Activated CD4-positive, CD25-positive, alpha-beta regulatory T cell treated with anti-CD3 and anti-CD28 coated beads, Interleukin-2, amount 50 U/mL, for 24 hours (primary cell): Measurements from ENCODE around the gene POFUT1.
A peak's percentile ranks its signal among the peaks of the same experiment; 100 is the strongest.

Source experiments
- ATAC-seq, 2 donors: fragments of 150-1000 bp; cut with Tn5 transposase; one replicate each; pipeline ENCODE4 v1.10.0; 2021; ENCODE audit warnings: mild to moderate bottlenecking in 1 of 2, moderate library complexity in 1 of 2

POFUT1 gene

DNA sequence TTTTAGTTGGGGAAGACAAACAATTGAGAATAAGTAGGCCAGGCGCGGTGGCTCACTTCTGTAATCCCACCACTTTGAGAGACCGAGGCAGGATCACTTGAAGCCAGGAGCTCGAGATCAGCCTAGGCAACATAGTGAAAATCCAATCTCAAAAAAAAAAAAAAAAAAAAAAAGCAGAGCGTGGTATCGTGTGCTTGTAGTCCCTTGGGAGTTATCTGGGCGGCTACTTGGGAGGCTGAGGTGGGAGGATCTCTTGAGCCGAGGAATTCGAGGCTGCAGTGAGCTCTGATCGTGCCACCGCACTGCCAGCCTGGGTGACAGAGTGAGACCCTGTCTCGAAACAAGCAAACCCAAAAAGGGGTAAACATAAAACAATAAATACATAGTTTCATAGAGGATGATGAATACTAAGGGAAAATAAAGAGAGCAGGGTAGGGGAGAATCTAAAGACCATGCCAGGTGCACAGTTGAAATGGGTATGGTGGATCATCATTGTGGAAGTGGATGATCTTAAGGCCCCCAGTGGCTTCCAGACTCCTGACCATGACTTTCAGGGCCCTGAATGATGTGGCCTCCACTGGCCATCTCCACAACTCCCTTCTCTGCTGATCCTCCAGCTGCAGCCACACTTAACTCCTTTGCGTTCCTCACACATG is 947 bp downstream of the POFUT1 start:
- no peak for ATAC-seq

DNA sequence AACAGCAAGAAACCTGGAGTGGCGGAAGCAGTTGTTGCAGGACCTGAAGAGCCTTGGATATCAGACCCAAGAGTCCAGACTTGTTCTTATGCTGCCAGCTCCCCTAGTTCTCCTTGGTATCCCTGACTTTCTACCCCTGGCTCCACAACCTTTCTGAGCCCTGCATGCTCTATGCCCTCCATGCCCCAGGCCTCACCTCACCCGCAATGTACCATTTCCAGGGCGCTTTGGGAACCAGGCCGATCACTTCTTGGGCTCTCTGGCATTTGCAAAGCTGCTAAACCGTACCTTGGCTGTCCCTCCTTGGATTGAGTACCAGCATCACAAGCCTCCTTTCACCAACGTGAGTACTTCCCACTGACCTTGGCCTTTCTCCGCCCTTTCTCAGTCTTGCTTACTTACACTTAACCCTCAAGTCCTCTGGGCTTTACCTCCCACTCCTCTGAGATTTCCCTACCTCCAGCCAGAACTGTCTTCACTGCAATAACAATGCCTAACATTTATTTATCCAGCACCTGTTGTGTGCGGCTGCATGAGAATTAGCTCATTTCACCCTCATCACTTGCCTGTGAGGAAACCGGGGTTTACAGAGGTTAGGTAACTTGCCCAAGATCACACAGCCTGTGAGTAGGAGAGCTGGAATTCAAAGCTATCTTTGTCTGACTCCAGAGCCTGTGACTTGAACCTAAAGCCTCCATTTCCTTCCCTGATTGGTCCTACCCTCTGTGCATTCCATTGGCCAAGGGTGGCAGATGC is 2.3 kb downstream of the POFUT1 start:
- no peak for ATAC-seq

DNA sequence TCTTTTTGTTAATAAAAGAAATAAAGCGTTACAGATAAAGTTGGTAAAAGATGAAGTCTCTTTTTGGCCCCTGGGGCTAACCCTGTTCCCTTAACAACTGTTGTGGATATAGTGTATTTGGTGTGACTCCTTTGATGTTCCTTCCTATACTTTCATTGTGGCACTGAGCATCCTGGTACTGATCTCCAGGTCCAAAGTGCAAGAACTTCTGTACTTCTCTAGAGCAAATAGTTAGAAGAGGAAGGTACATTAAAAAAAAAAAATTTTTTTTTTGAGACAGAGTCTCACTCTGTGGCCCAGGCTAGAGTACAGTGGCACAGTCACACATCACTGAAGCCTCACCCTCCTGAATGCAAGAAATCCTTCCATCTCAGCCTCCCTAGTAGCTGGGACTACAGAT is 6.2 kb downstream of the POFUT1 start:
- ATAC-seq: no peak

DNA sequence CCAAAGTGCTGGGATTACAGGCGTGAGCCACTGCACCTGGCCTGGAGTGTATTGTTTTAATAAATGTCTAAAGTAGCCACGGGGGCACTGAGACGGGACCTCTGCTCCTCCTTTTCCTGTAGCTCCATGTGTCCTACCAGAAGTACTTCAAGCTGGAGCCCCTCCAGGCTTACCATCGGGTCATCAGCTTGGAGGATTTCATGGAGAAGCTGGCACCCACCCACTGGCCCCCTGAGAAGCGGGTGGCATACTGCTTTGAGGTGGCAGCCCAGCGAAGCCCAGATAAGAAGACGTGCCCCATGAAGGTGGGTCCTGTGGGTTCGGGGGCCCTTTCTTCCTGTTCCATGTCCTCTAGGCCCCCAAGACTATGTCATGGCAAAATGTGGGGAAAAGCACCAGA is 7.5 kb downstream of the POFUT1 start:
- no peak for ATAC-seq

DNA sequence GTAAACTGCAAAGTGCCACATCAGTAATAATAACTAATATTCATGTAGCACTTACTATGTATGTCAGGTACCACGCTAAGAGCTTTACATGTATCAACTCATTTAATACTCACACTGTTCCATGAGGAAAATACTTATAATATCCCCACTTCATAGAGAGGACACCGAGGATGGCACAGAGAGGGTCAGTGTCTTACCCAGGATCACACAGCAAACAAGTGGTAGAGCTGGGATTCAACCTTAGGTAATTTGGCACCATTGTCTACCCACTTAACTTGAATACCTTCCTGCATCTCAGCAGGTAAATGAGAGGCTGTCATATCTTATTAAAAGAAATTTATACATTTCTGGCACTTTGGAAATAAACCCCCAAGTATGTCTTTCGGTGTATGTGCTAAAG is 8.0 kb downstream of the POFUT1 start:
- no peak for ATAC-seq

DNA sequence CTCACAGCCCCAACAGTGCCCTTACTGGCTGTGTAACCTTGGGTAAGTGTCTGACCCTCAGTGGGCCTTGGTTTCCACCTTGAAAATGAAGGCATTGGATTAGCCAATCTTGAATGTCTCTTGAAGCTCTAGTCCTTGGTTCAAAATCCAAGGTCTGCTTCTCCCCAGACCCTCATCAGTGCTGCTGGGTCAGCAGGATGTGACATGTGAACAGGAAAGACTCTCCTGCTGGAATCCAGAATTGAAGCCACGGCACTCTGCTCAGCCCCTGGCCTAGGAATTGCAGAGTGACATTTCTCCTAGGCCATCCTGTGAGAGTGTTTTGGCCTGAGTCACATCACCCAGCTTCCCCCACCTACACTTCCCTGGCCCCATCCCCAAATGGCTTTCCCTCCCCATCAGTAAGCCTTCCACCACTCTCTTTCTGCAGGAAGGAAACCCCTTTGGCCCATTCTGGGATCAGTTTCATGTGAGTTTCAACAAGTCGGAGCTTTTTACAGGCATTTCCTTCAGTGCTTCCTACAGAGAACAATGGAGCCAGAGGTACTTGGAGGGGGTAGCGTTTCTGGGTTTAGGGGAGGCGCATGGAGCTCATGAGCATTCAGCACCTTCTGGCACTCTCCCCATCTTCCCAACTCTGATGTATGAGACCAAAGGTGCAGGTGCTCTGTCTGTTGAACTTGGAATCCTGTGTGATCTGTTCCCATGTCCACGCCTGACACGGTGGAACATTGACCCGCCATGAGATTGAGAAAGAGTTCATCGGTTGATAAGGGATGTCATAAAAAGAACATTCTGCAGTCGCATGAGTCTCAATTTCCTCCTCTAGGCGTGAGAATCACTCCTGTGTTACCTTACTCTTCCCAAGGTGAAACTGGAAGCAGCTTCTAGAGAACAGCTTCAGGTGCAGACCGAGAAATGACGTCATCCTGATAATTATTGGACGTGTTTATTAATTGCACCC is 8.8 kb downstream of the POFUT1 start:
- no peak for ATAC-seq

DNA sequence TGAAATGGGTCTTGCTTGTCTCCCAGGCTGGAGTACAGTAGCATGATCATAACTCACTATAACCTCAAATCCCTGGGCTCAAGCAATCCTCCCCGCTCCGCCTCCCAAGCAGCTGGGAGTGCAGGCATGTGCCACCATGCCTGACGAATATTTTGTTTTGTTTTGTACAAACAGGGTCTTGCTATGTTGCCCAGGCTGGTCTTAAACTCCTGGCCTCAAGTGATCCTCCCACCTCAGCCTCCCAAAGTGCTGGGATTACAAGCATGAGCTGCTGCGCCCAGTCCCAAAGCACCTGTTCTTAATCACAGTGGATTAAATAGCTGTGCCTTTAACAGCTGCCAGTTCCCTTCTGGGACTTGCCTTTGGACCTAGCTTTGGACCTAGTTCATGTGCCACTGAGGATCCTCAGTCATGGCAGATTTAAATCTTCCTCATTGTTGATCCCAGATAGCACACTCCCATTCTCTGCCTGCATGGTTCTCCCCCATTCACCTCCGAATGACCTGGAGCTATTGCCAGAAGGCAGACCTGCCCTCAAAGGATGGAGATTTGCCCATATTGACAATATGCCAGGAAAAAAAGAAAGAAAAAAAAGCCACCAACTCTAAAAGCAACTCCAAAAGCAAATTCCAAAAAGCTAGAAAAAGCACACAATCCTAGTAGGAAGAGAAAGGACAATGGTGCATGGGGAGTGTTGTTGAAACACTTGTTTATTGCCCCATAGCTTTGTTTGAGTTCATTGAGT is 10.6 kb downstream of the POFUT1 start:
- ATAC-seq: no peak

DNA sequence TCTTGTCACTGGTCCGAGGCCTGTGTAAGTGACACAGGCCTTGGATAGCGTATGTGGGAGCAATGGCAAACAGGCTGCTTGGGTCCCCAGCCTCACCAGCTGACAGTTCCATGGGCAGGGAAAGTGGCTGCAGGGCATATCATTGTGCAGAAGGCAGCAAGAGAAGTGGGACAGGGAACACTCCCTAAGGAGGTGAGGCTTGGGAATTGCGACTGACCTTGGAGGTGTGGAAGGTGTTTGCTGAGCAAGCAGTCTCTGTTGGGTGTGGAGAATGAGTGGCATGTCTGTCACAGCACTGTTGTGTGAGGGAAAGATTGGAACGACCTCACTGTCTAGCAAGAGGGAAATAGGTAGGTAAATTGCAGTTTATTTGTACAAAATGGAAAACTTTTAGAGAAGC is 16.8 kb downstream of the POFUT1 start:
- no peak for ATAC-seq

DNA sequence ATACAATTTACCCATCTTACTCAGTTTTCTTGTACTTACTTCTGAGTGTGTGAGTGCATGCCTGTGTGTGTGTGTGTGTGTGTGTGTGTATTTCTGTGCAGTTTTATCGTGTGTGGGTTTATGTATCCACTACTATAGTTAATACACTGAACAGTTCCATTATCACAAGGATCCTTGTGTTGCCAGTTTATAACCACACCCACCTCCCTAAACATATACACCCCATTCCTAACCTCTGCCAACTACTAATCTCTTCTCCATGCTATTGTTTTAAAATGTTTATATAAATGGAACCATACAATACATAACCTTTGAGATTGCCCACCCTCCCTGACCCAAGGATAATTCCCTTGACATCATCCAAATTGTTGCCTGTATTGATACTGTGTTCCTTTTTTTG is 18.7 kb downstream of the POFUT1 start:
- no peak for ATAC-seq

DNA sequence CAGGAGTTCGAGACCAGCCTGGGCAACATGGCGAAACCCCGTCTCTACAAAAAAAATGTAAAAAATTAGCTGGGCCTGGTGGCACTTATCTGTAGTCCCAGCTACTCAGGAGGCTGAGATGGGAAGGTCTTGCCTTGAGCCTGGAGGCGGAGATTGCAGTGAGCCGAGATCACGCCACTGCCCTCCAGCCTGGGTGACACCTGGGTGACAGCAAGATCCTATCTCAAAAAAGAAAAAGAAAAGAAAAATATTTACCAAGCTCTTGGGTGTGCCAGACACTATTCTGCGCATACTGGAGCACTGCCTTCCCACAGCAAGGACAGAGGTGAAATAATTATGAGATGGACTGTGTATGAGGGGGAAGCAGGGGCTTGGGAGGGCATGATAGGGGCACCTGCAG is 19.6 kb downstream of the POFUT1 start:
- no peak for ATAC-seq

DNA sequence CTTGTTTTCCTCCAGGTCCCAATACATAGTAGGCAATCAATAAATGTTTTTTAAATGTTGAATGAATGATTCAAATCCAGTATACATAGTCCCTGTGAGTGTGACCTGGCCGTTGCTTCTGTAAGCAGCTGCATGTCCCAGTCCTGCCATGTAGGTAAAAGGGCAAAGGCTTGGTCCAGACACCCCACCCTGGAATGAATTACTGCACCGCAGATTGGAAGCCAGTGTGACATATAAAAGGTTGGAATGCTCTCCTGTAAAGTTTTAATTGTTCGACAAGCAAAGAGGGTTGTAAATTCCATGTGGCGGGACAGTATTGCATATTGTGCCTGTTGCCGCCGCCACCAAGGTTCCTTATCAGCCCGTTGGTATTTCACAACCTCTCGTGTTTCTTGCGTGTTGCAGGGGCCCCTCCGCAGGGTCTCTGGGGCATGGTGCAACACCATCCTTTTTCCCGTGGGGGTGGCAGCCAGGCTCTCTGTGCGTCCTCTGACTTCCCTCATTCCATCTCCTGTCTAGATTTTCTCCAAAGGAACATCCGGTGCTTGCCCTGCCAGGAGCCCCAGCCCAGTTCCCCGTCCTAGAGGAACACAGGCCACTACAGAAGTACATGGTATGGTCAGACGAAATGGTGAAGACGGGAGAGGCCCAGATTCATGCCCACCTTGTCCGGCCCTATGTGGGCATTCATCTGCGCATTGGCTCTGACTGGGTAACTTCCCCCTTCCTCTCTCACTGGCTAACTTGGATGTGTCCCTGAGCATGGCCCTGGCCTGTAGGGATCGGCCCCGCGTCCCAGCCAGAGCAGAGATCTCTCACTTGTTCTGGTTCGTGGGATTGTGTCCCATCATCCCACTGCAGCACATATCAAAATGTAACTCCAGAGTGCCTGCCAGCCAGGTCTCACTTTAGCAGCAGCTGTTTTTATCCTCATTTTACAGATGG is 20.3 kb downstream of the POFUT1 start:
- no peak for ATAC-seq

DNA sequence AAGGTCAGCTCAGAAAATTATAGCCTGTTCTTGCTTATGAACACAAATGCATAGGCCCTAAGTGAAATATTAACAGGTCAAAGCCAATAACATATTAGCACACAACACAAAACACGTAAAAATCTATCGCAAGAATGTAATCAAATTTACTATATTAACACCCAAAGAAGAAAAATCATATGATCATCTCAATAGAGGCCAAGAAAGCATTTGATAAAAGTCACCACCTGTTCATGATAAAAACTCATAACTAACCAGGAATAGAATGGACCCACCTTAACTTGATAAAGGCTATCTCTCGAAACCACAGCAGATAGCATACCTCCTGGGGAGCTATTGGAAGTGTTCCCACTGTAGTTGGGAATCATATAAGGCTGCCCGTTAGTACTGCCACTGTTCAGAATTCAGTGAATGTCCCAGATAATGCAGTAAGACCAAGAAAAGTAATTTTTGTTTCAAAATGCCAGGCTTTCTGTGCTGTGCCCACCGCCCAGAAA is 21.6 kb downstream of the POFUT1 start:
- ATAC-seq: no peak

DNA sequence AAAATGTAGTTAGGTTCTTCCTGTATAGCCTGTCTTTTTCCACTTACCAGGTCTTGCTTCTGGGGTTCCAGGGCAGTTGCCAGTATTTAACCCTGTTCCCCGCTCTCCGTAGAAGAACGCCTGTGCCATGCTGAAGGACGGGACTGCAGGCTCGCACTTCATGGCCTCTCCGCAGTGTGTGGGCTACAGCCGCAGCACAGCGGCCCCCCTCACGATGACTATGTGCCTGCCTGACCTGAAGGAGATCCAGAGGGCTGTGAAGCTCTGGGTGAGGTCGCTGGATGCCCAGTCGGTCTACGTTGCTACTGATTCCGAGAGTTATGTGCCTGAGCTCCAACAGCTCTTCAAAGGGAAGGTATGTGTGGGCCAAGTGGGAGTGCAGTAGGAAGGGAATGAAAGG is 23.0 kb downstream of the POFUT1 start:
- ATAC-seq: no peak

DNA sequence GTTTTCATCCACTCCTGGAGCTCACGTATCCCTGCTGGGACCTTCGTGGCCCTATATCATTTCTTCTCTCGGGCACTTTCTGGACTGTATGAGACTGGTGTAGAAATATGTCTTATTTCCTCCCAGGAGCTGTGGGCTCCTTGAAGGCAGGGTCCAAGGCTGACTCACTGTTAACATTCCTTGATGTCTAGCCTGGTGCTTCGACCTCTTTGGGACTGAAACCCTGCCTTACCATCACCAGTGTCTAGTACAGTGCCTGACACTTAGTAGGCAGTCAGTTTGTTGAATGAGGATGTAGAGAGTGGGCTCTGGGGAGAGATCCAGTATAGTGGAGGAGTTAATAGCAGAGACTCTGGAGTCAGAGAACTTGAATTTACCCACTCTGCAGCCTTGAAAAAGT is 23.6 kb downstream of the POFUT1 start:
- ATAC-seq: no peak

DNA sequence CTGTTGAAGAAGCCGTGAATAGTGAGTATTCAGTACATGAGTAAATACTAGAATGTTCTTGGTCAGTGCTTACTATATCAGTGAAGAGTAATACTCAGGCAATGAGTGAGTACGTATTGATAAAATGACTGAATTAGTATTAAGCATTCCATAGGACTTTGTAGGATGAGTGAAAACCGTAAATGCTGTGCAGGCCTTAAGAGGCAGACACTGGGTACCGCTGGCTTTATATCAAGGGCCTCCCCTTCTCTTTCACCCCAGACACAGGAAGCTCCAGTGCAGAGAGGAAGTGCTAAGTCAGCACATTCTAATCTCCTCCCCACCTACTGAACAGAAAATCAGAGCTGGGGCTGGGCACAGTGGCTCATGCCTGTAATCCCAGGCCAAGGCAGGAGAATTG is 24.2 kb downstream of the POFUT1 start:
- peak; percentile 81 to 85 for ATAC-seq

DNA sequence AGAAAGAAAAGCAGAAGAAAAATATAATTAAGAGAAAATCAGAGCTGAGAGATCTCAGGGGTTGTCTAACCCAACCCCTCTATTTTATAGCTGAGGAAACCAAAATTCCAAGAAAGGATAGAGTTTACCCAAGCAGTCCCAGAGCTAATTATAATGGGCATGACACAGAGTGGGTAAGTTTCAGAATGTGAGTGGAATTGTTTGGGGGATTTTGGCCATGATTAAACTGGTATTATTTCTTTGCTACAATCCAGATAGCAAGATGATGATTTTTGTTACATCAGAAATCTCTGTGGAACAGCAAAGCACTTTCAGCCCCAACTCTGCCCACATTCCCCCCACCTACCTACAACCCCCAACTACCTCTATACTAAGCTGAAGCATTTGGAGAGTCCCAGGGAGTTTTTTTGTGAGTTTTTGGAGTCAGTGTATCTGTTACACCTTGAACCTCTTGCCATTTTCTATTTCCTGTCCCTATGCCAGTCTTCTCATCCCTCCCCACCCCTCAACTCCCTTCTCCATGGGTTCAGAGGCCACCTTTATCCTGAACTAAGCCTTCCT is 24.7 kb downstream of the POFUT1 start:
- ATAC-seq: peak; percentile 61 to 70

DNA sequence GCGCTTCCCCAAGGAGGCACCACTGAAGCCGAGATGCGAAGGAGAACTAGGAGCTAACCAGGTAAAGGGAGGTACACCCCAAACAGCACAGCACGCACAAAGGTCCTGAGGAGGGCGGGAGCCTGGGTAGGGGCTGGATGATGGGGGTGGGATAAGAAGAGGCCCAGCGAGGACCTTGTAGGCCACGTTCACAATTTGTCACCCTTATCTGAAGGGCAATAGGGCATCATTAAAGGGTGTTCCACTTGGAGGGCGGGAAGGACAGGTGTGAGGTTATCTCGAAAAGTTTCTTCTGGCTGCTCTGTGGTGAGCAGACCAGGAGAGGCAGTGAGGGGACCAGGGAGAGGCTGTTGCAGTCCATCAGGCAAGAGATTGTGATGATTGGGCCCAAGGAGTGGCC is 25.6 kb downstream of the POFUT1 start:
- no peak for ATAC-seq

DNA sequence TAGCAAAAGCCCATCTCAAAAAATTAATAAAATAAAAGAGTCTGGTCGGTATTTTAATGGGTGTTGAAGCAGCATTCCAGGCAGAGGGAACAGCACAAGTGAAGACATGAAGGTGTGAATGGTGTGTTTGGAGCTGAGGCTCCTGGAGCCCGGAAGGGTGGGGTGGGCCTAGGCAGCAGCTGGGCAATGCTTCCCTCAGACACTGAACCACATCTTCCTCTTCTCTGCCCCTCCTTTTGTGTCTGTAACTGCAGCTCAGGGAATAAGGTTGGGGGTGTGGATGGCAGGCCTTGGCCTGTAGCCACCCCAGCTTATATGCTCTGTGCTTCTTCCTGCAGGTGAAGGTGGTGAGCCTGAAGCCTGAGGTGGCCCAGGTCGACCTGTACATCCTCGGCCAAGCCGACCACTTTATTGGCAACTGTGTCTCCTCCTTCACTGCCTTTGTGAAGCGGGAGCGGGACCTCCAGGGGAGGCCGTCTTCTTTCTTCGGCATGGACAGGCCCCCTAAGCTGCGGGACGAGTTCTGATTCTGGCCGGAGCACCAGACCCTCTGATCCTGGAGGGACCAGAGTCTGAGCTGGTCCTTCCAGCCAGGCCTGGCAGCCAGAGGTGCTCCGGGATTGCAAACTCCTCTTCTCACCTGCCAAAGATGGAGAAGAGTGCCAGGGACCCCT is 26.6 kb downstream of the POFUT1 start:
- no peak for ATAC-seq

DNA sequence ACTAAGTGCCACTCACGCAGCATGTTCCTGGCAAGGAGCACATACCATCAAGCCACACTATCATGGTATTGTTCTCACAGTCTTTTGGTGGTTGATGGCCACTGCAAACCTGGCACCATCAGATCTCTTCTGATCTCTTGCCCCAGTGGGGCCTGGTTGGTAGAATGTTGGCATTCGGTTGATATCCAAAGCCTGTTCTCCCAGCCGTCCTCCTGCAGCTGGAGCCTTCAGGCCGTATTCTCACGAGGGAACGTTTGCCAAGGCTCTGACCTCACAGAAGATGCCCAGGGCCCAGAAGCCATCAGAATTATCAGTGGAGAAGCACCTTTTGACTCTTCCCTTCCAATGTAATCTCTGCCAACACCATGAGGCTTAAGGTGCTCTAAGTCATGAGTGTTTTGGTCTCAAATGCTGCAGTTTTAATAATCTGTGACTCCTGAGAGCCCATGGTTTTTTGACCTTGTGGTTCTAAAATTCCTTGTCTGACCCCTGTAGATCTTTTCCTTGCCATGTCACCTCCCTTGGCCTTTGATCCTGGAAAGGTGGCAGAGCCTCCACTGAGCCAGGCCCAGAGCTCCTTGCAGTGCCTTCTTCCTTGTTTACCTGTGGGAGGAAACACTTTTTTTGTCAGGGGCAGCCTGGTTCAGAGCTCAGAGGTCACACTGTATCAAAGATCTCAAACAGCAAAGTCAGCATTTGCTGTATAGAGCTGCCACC is 27.8 kb downstream of the POFUT1 start:
- ATAC-seq: no peak

DNA sequence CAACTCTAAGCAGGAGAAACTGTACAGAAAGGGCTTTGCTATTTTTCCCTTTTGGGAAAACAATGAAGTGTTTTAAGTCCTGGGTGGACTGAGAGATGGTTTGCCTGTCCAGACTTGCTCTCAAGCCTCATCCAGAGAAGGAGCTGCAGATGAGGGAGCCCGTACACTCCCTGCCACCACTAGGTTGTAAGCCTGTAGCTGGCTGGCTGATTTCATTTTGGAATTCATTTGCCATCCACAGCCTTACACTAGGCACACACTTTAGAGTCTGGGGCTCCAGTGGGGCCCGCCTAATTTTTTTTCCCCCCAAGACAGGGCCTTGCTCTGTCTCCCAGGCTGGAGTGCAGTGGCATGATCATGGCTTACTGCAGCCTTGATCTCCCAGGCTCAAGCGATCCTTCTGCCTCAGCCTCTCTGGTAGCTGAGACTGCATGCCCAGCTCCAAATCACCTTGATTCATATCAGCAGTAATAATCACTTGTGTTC is 28.4 kb downstream of the POFUT1 start:
- ATAC-seq: no peak
